ENCODE data around the gene GIPC3.
"Not testable (repeated sequence)": the region's sequence is repeated elsewhere in the genome, so short reads cannot be mapped to it uniquely, and the experiment has no call there.

The GIPC3 gene

GRCh38 chr19:3550947-3551791, 34.1 kb upstream of the GIPC3 start:
- DNase-seq (ENCODE audit: low read depth): no peak

- DNase-seq (ENCODE audit: low read depth): no peak
These were observed 33.5 kb upstream of the GIPC3 start for GRCh38 chr19:3551792-3552095.

- DNase-seq (ENCODE audit: low read depth): no peak
These were observed 30.8 kb upstream of the GIPC3 start for GRCh38 chr19:3554254-3555083.

DNA sequence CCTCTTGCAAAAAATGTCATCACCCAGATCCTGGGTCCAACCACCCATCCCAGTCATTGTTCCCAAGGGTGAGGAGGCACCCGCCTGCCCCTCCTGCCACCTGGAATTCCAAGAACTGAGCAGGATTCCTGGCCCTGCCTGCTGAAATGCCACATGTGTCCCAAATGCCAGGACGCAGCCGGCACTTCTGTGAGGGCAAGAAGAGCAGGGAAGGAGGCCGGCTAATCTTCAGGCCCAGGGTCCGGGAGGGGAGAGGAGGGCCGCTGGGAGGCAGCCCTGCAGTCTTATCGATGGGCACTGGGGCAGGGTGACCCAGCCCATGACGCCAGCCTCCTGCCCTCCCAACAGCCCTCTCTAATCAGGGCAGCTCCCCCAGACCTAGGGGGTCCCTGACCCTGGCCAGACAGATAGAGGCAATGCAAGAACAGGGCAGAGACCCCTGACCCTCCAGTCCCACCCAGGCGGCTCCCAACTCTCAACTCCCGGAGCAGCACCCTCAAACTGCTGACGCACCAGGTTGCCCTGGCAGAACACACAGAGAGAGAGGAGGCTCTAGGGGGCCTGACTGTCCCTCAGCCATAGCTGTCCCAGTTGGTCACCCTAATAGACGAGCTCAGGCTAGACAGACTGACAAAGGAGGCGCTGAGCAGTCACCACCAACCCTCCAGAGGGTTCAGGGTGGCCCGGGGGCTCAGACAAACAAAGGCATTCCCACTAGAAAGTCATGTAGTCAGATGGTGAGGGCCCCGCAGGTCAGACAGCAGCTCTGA, 29.4 kb upstream of the GIPC3 start:
- DNase-seq (ENCODE audit: low read depth): no peak

- no peak for DNase-seq (ENCODE audit: low read depth)
These were observed 28.8 kb upstream of the GIPC3 start for GRCh38 chr19:3556423-3556977.

GRCh38 chr19:3556978-3557460, 28.3 kb upstream of the GIPC3 start:
- DNase-seq (ENCODE audit: low read depth): peak; percentile 59

DNA sequence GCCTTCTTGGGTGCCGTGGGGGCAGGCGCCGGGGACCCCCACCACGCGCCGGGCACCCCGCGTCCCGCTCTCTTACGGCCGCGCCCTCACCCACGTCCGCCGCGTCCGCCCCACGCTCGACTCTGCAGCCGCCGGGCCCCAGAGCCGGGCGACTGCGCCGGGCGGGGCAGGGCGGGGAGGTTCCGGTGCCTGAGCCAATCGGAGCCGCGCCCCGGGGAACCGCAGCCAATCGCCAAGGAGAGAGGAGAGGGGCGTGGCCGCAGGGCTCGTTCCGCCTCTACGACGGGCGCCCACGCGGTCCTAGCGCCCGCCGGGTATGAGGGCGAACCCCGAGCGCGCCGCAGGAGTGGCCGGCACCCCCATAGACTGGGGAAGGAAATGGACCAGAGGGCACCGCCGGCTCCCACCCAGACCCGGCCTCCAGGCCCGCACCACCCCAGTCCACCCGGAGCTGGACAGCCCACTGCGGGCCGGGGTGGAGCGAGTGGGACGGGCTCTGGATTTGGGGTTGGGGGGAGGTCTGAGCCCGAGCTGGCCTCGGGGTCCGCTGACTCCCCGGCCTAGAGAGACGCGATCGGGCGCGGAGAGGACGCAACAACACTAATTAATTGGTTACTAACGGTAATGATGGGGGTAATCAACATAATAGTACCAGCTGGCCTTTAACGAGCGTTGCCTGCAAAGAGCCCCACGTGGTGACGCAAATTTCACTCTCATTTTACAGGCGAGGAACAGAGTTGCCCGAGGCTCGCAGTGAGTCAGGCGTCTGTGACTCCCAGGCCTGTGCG, 27.6 kb upstream of the GIPC3 start, which contains the start of gene MFSD12:
TSS of gene MFSD12 (minus strand) at position 126 of the 788 bp plus-strand sequence. CDS start 183 bp downstream, outside the sequence.
- DNase-seq (ENCODE audit: low read depth): peak; percentile 94

DNA sequence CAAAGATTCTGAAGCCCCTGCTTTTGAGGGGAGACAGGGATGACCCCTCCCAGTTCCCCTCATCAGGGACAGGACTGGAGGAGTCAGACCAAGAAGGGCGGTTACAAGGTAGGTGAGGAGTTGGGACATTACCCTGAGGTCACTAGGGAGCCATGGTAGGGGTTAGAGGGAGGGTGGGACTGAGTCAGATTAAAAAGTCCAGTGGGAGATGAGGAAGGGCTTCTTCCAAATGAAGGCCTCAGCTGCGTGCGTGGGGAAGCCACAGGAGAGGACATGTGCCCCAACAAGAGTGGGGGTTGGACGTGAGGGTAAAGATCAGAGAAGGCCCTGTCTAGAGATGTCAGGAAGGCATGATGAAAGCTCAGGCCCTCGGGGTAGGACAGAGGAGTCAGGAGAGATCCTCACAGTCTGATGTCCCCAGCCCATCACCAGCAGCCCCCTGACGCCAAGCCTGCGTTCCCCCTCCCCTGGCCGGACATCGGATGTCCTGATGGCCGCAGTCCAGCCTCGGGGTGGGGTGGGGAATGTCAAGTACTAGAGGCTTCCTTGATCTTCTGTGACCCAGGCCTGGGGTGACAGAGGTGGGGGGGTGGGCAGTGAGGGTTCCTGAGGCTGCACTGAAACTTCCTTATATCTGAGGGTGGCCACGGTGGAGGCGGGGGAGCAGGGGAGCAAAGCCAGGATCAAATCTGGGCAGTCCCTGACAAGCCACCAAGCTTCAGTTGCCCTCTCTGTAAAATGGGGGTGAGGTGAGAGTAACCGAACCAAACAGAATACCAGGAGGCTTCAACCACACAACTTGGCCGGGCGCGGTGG, 21.4 kb upstream of the GIPC3 start:
- no peak for DNase-seq (ENCODE audit: low read depth)

GRCh38 chr19:3565139-3565538, 20.1 kb upstream of the GIPC3 start:
- no peak for DNase-seq (ENCODE audit: low read depth)

- DNase-seq (ENCODE audit: low read depth): not testable (repeated sequence)
These were observed 15.2 kb upstream of the GIPC3 start for GRCh38 chr19:3570042-3570441.

DNA sequence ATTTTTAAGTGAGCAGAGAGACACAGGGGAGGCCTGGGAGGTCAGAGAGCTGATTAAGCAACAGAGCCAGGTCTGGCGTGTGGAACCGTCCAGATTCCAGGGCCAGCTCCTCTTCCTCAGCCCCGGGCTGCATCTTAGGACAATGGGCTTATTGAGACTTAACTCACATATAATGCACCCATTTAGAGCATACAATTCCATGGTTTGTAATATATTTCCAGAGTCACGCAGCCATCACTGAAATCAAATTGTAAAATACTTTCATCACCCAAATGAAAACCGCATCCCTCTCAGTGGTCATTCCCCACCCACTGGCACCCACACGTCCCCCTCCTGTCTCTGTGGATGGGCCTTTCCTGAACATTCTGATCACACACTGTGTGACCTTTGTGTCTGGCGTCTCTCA, 14.7 kb upstream of the GIPC3 start:
- DNase-seq (ENCODE audit: low read depth): no peak

DNA sequence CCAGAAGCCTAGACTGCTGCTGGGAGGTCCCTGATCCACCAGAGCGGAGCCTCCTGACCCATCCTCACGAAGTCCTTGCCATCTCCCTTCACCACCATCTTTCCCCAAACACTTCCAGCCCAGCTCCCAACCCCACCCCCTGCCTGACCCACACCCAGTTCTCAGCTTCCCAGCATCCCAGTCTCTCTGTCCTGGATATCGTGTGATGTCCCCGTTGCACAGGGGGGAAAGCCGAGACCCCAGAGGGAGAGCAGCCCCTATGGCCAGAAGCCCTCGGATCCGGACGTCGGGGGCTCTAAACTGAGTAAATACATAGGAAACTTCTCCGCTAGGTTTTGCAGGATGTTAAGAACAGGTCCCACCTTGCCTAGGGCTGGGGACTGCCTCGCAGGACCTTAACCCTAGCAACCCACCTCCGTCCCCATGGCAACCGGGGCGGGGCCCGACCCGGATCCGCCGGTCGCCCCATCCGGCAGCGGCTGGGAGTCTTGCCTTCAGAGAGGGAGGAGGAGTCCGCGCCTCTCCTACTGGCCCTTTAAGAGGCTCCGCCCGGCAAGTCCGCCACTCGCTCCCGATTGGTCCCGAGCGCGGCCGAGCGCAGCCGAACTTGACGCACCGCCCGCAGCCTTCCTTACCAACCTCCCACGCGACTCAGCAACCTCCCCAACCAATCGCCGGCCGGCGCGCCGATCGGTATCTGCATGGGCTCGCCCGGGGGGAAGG, 13.0 kb upstream of the GIPC3 start:
- peak; percentile 100 for DNase-seq (ENCODE audit: low read depth)

GRCh38 chr19:3572855-3573161, 12.5 kb upstream of the GIPC3 start, which contains the start of gene HMG20B:
TSS of gene HMG20B (plus strand) at chr19:3572944. CDS start at chr19:3573310, 366 bp downstream.
- DNase-seq (ENCODE audit: low read depth): no peak

DNA sequence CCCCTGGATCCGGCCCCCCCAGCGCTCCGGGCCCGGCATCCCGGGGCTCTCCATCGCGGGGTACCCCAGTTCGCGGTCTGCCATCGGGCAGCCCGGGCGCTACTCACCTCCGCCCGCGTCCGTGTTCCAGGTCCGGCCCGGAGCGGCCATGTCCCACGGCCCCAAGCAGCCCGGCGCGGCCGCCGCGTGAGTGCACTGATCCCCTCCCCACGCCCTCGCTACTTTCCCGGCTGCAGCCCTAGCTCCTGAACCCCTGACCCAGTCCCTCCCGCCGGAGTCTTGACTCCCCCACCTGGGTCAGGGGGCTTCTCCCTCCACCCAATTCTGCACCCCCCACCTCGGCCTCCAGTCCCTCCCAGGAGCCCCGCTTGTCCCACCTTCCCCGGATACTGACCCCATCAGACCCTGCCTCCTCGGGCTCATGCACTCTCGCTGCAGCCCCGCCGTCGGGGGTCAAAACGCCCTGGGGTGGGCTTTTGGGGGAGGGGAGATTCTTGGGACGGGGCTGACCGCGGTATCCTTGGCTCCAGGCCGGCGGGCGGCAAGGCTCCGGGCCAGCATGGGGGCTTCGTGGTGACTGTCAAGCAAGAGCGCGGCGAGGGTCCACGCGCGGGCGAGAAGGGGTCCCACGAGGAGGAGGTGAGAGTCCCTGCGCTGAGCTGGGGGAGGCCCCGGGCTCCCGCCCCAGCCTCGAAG, 12.0 kb upstream of the GIPC3 start:
- DNase-seq (ENCODE audit: low read depth): no peak

- DNase-seq (ENCODE audit: low read depth): peak; percentile 74
These were observed 11.2 kb upstream of the GIPC3 start for GRCh38 chr19:3573858-3574637.

DNA sequence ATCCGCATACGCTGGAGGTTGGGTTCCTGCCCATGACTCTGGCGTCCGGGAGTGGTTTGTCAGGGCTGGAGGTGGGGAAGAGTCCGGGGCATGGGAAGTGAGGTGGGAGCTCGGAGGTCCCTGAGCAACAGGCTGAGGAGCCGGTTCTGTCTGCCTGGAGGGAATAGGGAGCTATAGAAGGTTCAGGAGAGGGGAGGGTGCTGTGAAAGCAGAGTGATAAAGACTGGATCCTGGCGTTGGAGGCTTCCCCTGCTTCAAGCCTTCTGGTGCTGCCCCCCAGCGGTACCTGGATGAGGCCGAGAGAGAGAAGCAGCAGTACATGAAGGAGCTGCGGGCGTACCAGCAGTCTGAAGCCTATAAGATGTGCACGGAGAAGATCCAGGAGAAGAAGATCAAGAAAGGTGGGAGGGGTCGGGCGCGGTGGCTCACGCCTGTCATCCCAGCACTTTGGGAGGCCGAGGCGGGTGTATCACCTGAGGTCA, 10.0 kb upstream of the GIPC3 start:
- DNase-seq (ENCODE audit: low read depth): no peak

DNA sequence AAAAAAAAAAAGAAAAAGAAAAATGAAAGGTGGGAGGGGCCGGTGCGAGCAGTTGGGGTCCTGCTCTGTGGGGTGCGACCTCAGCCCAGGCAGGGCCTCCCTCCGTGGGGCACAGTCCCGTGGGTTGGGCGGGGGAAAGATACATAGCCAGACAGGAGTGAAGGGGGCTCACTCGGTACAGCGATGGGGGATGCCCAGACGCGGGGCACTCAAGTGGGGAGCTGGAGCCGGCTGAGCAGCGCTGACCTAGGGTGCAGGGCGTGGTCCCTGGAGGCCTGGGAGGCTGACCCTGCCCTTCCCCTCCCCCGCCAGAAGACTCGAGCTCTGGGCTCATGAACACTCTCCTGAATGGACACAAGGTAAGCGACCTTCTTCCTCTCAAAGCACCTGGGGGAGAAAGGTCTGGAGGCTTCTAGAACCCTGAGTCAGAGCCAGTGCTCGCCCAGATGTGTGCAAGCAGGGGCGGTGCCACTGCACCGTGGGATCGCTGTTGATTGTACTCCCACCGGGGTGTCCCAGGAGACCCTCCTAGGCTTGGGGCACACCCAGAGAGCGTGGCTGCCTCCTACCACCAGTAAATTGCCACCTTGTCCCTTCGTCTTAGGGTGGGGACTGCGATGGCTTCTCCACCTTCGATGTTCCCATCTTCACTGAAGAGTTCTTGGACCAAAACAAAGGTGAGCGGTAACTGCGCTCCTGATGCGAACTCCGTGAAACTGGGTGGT, 9.2 kb upstream of the GIPC3 start:
- DNase-seq (ENCODE audit: low read depth): no peak

Measured in activated T-cell treated with anti-CD3 and anti-CD28 coated beads for 24 hours (primary cell).